ENCODE measurements around the gene PTGS2. TPM values are rescaled to one million over a fixed set of nuclear protein-coding genes. Genes with fewer than 3 reads are reported as not detected.
"Not testable (repeated sequence)": the region's sequence is repeated elsewhere in the genome, so short reads cannot be mapped to it uniquely, and the experiment has no call there.

PTGS2 gene
- polyA plus RNA-seq, 3 donors, result 0.43 to 30.0 (median 5.6) TPM

DNA sequence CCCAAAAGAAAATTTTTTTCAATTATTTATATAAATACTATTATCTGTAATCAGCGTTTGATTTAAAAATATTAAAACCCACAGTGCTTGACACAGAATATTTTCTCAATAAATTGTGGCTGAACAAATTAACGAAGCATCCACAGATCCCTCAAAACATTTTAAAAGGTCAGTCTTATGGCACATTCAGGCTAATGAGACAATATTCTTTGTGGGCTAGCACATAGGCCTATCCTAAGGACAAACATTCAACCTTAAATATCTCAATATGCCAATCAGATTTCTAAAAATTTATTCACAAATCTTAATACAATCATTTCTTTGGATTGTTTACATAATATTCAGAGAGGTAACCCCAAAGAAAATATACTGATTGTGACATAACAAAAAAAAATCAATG lies 8.1 kb downstream of the PTGS2 start:
- WGBS, 3 donors, result 77 to 94% (median 87%) methylated on average over 2 of the region's 2 CpGs
- no peak overlapping the region for H3K27ac ChIP-seq (ENCODE audit: low read depth, low read length)

DNA sequence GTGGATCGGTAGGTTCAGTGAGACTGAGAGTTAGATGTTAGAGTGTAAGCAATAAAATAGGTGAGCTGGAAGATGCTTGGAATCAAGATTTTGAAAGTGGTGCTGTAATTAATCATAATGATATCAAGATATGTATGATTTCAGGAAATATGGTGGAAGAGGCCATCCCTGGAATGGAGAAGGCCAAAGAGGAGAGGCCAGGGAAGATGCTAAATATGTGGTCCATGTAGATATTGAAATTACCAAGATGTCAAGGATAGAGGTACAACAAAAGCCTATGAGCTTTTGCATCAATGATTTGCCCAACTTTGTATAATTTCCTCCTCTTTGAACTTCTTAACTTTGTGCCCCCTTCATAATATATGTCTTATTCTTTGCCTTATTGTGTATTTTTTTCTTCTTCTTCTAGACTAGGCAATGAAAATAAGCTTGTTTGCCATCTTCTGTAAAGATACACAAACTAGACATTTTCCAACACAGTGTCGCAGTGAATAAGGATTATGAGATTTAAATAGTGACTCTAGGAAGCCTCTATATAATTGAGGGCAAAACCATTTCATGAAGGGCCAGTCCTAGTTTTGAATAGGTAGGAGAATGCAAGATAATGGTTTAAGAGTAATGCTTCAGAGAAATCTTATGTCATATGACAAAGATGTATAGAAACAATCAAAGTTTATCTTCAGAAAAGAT lies 8.9 kb downstream of the PTGS2 start:
- H3K27ac ChIP-seq (ENCODE audit: low read depth, low read length), result no peak overlapping the region
- WGBS, 3 donors, result 83 to 97% (median 96%) methylated on average over 2 of the region's 2 CpGs

DNA sequence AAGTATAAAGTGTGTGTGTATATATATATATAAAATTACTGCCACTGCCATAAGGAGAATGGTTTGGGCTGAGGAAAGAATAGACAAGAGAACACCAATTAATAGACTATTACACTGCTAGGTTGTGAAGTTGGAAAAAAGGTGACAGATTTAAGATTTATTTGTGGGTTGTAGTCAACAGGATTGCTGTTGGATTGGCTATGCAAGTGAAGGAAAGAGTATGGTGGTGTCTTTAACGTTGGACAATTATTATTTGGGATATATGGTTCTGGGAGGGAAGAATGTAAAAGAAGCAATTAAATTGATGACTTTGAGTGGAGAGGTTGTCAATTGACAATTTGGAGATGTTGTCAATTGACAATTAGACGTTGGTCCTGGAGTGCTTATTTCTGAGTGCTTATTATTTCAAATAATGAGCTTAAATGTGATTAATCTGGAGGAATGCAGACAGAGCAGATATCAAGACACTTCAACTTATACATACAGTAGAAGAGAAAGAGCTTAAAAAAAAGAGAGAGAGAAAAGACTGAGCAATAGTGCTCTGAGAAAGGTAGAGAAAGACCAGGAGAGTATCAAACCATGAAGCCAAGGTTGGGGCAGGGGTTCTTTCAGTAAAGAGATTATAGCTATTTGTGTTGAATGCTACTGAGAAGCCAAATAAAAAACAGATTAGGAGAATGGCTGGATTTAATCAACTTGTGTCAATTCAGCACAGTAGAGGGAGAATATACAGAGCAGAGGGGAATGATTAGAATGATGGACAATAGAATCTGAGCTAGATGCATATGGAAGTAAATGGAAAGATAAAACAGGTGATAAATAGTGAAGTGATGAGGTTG lies 9.7 kb downstream of the PTGS2 start:
- H3K27ac ChIP-seq (ENCODE audit: low read depth, low read length), result no peak overlapping the region
- 64 to 71% (median 64%) methylated on average over 2 of the region's 2 CpGs for WGBS, 3 donors

DNA sequence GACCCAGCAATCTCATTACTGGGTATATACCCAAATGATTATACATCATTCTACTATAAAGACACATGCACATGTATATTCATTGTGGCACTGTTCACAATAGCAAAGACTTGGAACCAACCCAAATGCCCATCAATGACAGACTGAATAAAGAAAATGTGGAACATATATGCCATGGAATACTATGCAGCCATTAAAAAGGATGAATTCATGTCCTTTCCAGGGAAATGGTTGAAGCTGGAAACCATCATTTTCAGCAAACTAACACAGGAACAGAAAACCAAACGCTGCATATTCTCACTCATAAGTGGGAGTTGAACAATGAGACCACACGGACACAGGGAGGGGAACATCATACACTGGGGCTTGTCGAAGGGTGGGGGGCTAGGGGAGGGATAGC lies 10.4 kb downstream of the PTGS2 start:
- 89 to 92% (median 90%) methylated on average over 3 of the region's 3 CpGs for WGBS, 3 donors
- not testable (repeated sequence) for H3K27ac ChIP-seq (ENCODE audit: low read depth, low read length)

DNA sequence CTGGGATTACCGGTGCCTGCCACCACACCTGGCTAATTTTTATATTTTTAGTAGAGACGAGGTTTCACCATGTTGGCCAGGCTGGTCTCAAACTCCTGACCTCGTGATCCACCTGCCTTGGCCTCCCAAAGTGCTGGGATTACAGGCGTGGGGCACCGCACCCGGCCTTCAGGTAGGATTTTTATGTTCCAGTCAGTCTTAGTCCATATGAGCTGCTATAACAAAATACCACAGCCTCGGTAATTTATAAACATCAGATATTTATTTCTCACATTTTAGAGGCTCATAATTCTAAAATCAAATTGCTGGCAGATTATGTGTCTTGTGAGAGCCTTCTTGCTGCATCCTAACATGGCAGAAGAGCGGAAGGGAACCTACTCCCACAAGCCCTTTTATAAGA lies 16.0 kb downstream of the PTGS2 start:
- 83 to 94% (median 90%) methylated on average over 8 of the region's 8 CpGs for WGBS, 3 donors
- H3K27ac ChIP-seq (ENCODE audit: low read depth, low read length), result not testable (repeated sequence)

DNA sequence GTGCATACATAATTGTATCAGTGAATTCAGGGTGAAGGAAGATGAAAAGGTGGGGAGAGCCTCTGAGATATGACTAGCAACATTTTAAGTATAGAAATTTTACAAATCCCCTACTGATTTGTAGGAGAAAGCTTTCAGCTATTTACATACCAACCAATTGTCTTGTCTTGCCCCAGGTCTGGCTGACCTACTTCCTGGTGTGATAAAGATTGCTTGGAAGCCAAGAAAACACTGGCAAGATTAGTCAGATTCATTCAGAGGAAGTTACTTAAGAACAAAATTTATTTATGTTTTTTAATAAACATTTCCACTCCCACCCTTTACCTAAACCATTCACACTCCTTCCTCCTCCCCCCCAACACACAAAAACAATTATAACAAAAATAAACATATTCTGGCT lies 17.5 kb downstream of the PTGS2 start:
- no peak overlapping the region for H3K27ac ChIP-seq (ENCODE audit: low read depth, low read length)

DNA sequence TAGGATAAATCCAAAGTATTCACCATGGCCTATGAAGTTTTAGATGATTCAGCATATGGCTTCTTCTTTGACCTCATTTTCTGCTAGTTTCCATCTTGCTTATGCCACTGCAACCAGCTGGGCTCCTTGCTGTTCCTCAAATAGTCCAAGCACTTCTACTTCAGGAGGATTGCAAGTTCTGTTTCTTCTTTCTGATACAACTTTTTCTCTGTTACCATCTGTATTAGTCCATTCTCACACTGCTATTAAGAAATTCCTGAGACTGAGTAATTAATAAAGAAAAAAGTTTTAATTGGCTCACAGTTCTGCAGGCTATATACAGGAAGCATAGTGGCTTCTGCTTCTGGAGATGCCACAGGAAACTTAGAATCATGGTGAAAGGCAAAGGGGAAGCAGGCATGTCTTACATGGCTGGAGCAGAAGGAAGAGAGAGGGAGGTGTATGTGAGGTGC lies 20.3 kb downstream of the PTGS2 start:
- H3K27ac ChIP-seq (ENCODE audit: low read depth, low read length), result no peak overlapping the region

DNA sequence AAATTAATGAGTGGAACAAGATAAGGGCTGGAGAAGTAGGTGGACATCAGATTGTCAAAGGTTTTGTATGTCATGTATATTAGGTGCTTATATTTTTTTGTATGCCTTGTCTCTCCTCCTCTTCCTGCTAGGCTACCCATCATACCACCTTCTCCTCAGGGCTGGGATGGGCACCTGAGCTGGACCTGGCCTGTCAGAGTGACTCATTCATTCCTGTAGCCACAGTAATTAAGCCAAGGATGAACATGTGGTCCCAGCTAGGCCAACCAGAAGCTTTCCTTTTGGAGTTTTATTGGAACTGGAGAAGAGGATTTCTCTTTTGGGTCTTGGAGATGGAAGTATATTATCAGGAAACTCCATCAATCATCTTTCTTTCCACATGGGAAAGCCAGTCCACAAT lies 21.2 kb downstream of the PTGS2 start:
- H3K27ac ChIP-seq (ENCODE audit: low read depth, low read length), result no peak overlapping the region

DNA sequence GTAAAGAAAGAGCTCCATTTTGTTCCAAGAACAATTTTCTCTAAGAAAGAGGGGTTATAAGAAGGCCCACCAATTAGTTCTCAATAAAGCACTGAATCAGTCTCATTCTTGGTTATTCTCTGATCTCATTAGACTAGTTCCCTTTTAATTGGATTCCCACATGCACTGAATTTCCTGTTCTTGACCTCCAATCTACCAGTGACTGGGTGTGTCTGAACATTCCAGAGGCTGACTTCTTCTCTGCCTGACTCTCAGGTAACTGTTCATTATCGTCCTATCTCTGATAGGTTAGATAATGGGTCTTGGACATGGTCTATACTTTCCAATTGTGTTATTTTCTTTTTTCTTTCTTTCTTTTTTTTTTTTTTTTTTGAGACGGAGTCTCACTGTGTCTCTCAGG lies 22.7 kb downstream of the PTGS2 start:
- no peak overlapping the region for H3K27ac ChIP-seq (ENCODE audit: low read depth, low read length)
- 71 to 91% (median 79%) methylated on average over 1 to 2 of the region's 2 CpGs for WGBS, 3 donors

DNA sequence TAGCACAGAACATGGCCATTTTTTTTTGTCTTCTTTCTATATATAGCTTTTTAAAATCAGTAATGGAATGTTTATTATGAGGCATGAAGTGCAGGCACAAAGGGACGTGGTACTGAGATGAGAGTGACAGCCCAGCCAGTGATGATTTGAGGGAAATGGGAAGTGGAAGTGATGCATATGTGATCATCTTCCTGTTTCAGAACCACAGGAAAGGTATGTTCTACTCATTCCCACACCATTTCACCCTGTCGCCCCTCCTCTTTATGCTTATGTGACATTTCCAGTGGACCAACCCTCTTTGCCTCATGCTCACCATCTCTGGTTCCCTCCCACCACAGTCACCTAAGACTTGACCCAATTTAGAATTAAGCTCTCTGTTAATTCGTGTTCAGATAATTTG lies 24.3 kb downstream of the PTGS2 start:
- WGBS, 3 donors, result 61 to 72% (median 65%) methylated on average over 3 of the region's 3 CpGs
- no peak overlapping the region for H3K27ac ChIP-seq (ENCODE audit: low read depth, low read length)

DNA sequence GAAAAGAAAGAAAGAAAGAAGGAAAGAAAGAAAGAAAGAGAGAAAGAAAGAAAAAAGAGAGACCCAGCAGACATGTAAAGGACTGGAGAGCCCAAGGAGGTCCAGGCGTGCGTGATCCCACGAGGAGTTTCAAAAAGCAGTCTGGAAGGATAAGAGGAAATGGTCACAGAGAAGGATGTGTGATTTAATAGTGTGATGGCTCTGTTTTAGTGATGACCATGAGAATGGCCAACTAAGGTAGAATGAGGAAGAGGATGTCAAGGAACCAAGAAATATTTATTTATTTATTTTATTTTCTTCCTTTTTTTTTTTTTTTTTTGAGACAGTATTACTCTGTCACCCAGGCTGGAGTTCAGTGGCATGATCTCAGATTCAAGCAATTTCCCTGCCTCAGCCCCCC lies 25.5 kb downstream of the PTGS2 start:
- WGBS, 3 donors, result 83 to 95% (median 95%) methylated on average over 3 of the region's 3 CpGs
- H3K27ac ChIP-seq (ENCODE audit: low read depth, low read length), result no peak overlapping the region

DNA sequence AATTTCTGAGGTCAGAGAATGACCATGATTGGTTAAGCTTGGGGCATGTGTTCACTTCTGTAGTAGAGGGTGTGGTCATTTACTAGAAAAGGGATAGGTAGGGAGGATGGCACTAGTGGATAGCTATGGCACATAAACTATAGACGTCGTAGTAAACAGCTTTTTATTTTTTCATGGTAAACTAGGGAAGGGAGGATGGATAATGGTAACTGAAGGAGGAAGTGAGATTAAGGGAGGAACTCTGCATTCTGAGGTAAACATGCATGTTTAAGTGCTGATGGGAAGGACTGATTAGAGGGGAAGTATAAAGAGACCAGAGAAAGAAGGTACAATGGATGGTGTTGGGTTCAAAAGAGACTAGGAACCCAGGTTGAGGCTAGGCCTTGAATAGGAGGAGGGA lies 26.9 kb downstream of the PTGS2 start:
- H3K27ac ChIP-seq (ENCODE audit: low read depth, low read length), result no peak overlapping the region
- WGBS, 3 donors, result 72 to 85% (median 75%) methylated on average over 2 of the region's 2 CpGs

DNA sequence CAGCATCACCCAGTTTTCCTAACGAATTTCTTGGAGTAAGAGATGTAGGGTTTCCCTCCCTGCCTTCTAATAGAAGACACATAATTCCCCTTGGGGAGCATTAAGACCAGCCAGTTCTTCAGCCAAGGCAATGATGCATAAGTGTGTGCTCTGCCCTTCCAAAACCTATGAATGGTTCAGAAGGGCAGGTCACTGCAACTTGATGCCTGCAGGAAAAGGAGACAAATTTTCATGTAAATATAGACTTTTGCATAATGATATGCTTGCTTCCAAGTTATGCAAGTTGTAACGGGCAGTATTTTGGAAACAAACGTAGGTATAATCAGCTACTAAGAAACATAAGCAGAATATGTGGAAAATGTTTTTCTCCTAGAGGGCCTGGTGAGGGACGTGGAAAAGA lies 31.6 kb downstream of the PTGS2 start:
- 49 to 58% (median 54%) methylated on average over 4 of the region's 4 CpGs for WGBS, 3 donors

DNA sequence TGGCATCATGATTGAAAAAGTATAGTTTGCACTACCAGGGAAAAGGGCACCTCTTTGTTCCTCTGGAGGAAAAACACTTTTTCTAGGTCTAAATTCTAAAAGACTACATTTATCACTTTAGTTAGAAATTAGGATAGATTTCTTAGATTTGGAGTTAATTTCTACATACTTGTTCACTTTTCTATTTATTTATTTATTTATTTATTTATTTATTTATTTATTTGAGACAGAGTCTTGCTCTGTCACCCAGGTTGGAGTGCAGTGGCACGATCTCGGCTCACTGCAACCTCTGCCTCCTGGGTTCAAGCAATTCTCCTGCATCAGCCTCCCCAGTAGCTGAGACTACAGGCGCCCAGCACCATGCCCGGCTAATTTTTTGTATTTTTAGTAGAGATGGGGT lies 32.2 kb downstream of the PTGS2 start:
- H3K27ac ChIP-seq (ENCODE audit: low read depth, low read length), result not testable (repeated sequence)
- 87 to 97% (median 94%) methylated on average over 4 of the region's 4 CpGs for WGBS, 3 donors

More for the DNA sequence above, 31.6 kb downstream of the PTGS2 start:
- H3K27ac ChIP-seq (ENCODE audit: low read depth, low read length), result no peak overlapping the region

DNA sequence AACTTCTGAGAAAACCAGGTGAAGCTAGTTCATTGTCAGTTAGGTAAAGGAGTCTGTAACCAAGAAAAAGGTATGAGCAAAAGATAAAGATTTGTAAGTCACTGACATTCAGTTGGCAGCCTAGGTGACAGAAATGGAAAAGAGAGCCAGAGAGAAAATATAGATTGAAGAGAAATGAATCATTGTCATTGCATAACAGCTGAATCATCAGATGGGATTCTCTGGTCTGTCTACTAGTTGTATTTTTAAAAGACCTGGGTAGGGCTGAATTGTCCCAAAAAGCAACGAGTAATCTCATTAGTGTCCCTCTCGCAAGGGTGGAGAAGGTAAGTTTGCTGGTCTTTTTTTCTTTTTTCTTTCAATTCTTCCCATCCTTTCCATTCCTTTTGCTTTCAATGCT lies 36.6 kb downstream of the PTGS2 start:
- H3K27ac ChIP-seq (ENCODE audit: low read depth, low read length), result no peak overlapping the region
- 76 to 85% (median 81%) methylated on average over 2 of the region's 2 CpGs for WGBS, 3 donors

DNA sequence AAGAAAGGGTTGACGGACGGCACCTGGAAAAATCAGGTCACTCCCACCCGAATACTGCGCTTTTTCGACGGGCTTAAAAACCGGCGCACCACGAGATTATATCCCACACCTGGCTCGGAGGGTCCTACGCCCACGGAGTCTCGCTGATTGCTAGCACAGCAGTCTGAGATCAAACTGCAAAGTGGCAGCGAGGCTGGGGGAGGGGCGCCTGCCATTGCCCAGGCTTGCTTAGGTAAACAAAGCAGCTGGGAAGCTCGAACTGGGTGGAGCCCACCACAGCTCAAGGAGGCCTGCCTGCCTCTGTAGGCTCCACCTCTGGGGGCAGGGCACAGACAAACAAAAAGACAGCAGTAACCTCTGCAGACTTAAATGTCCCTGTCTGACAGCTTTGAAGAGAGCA lies 42.7 kb downstream of the PTGS2 start:
- WGBS, 3 donors, result 65 to 89% (median 81%) methylated on average over 10 to 13 of the region's 16 CpGs
- not testable (repeated sequence) for H3K27ac ChIP-seq (ENCODE audit: low read depth, low read length)

DNA sequence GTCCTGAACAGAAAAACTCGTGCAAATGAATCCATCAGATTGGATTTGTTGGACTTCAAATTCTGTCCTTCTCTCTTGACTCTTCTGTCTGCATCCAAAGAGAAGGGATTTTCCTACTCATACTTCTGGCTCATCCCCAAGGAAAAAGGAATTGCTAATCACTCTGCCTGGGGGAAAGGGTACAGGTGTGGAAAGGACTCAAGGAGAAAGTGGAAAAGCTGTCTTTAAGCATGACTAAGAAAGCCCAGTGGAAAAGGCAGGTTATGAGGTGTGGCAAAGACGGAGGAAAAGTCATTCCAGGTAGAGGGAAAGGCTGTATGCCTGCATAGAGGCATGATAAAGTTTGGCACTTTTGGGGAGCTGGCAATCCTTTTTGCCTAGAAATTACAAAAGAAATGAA lies 43.4 kb downstream of the PTGS2 start:
- no peak overlapping the region for H3K27ac ChIP-seq (ENCODE audit: low read depth, low read length)
- 62 to 88% (median 88%) methylated on average over 2 of the region's 2 CpGs for WGBS, 3 donors

DNA sequence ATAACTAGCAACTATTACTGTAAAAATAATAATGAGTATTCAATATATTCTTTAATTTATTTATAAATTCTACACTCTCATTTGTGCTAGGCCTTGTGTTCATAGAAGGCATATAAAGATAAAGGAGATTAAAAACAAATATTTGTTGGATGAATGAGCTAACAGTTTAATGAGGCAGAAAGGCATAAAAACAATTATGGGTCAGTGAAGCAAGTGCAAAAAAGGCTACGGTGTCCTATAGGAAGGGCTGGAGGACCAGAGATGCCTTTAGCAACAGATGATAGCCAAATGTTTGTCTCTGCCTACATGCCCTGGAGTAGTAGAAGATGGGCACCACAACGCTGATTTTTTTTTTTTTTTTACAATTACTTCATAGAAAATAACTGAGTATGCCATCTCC lies 45.7 kb downstream of the PTGS2 start:
- H3K27ac ChIP-seq (ENCODE audit: low read depth, low read length), result no peak overlapping the region
- 80 to 95% (median 94%) methylated on average over 2 of the region's 2 CpGs for WGBS, 3 donors

DNA sequence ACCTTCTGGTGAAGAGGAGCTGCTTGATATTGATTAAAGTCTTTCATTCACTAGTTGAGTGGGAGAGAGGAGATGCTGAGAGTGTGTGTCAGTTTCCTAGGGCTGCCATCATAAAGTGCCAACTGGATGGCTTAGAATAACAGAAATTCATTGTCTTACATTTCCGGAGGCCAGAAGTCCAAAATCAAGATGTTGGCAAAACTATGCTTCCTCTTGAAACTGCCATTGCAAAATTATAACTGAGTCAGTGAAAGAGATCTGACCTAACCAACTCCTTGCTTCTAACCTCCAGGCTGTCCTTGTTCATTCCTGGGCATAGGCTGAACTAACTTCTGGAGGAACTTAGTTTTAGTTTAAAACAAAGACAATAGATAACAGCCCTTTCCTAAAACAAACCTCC lies 47.1 kb downstream of the PTGS2 start:
- H3K27ac ChIP-seq (ENCODE audit: low read depth, low read length), result no peak overlapping the region
- 60 to 86% (median 84%) methylated on average over 1 of the region's 1 CpG for WGBS, 3 donors

DNA sequence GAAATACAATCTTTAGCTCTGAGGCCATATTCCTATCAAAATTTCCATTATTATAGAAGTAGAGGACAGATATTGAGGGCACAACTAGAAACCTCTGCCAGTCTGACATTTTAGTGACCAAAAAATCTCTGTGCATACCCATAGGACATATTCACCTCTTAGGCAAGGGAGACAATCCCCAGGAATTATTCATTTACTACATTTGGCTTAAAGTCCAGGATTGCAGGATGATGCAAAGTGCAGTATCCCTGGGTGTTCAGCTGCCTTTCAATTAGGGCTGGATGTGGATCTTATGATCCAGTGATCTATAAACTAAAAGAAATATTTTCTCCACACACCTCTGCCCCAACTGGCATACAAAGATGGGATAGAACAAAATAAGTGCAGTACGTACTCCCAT lies 50.9 kb downstream of the PTGS2 start:
- H3K27ac ChIP-seq (ENCODE audit: low read depth, low read length), result no peak overlapping the region
- 78 to 89% (median 89%) methylated on average over 1 of the region's 1 CpG for WGBS, 3 donors

Data from adipose tissue (tissue), 3 donors.